H1 (cell line): ENCODE data around the gene RRM1. TPM values are rescaled to one million over a fixed set of nuclear protein-coding genes. Genes with fewer than 3 reads are reported as not detected.

Experiments used
- TCF12 ChIP-seq: IDR thresholded peaks from 2 replicates; pipeline ENCODE4 v1.6.1; 2011; ENCODE audit warnings: low read depth, mild to moderate bottlenecking, low read length
- polyA plus RNA-seq, 7 experiments: library from polyadenylated mRNA; depleted of rRNA in 3 of 7; stranded (reverse) in 5 of 7; unstranded in 2 of 7; fragments of >200 nt in 5 of 7; fragments of 200-250 nt in 2 of 7; gene quantifications; 1 replicate in 5 of 7; 2 replicates in 1 of 7; 4 replicates in 1 of 7; pipeline versions ENCODE4 v1.2.1 to v1.2.3, GENCODE V29; 2011 to 2013; ENCODE audit warnings: missing spikeins in 2 of 7, mixed read lengths in 2 of 7
- total RNA-seq: library from RNA; stranded (reverse); fragmentation: NEBNext Ultra II Directional; extraction: Animal tissue kit (Norgen Biotek cat#: 25700); gene quantifications from 2 replicates; pipeline ENCODE4 v1.2.1, GENCODE V29; 2021
- TF ChIP-seq, protein P1 (sequence below): fragments of 300-600 bp; sonication (generic); IDR thresholded peaks from 2 replicates; pipeline ENCODE4 v1.7.1; 2012; ENCODE audit warnings: low read length, moderate library complexity, mild to moderate bottlenecking, inconsistent platforms; ENCODE audit not compliant: insufficient replicate concordance

RRM1 gene
- total and polyA plus RNA-seq, 2 of the 8 experiments (the other 6 are each of a cell fraction or from before 2014, with no cell fraction given): 63.6 to 126 TPM

DNA sequence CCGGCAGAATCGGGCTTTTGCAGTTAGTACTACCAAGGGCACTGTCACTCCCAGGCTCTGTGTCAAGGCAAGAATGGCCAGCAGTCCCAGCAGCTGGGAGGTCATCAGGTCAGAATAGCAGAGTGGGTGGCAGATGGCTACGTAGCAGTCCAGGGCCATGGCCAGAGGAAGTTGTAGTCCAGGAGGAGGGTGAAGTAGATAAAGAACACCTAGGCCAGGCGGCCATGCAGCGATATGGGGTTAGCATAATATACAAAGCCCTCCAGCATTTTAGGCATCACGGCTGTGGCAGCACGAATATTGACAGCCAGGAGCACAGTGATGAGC lies 52.1 kb downstream of the RRM1 start (continued):
- TF ChIP-seq, protein P1, sequence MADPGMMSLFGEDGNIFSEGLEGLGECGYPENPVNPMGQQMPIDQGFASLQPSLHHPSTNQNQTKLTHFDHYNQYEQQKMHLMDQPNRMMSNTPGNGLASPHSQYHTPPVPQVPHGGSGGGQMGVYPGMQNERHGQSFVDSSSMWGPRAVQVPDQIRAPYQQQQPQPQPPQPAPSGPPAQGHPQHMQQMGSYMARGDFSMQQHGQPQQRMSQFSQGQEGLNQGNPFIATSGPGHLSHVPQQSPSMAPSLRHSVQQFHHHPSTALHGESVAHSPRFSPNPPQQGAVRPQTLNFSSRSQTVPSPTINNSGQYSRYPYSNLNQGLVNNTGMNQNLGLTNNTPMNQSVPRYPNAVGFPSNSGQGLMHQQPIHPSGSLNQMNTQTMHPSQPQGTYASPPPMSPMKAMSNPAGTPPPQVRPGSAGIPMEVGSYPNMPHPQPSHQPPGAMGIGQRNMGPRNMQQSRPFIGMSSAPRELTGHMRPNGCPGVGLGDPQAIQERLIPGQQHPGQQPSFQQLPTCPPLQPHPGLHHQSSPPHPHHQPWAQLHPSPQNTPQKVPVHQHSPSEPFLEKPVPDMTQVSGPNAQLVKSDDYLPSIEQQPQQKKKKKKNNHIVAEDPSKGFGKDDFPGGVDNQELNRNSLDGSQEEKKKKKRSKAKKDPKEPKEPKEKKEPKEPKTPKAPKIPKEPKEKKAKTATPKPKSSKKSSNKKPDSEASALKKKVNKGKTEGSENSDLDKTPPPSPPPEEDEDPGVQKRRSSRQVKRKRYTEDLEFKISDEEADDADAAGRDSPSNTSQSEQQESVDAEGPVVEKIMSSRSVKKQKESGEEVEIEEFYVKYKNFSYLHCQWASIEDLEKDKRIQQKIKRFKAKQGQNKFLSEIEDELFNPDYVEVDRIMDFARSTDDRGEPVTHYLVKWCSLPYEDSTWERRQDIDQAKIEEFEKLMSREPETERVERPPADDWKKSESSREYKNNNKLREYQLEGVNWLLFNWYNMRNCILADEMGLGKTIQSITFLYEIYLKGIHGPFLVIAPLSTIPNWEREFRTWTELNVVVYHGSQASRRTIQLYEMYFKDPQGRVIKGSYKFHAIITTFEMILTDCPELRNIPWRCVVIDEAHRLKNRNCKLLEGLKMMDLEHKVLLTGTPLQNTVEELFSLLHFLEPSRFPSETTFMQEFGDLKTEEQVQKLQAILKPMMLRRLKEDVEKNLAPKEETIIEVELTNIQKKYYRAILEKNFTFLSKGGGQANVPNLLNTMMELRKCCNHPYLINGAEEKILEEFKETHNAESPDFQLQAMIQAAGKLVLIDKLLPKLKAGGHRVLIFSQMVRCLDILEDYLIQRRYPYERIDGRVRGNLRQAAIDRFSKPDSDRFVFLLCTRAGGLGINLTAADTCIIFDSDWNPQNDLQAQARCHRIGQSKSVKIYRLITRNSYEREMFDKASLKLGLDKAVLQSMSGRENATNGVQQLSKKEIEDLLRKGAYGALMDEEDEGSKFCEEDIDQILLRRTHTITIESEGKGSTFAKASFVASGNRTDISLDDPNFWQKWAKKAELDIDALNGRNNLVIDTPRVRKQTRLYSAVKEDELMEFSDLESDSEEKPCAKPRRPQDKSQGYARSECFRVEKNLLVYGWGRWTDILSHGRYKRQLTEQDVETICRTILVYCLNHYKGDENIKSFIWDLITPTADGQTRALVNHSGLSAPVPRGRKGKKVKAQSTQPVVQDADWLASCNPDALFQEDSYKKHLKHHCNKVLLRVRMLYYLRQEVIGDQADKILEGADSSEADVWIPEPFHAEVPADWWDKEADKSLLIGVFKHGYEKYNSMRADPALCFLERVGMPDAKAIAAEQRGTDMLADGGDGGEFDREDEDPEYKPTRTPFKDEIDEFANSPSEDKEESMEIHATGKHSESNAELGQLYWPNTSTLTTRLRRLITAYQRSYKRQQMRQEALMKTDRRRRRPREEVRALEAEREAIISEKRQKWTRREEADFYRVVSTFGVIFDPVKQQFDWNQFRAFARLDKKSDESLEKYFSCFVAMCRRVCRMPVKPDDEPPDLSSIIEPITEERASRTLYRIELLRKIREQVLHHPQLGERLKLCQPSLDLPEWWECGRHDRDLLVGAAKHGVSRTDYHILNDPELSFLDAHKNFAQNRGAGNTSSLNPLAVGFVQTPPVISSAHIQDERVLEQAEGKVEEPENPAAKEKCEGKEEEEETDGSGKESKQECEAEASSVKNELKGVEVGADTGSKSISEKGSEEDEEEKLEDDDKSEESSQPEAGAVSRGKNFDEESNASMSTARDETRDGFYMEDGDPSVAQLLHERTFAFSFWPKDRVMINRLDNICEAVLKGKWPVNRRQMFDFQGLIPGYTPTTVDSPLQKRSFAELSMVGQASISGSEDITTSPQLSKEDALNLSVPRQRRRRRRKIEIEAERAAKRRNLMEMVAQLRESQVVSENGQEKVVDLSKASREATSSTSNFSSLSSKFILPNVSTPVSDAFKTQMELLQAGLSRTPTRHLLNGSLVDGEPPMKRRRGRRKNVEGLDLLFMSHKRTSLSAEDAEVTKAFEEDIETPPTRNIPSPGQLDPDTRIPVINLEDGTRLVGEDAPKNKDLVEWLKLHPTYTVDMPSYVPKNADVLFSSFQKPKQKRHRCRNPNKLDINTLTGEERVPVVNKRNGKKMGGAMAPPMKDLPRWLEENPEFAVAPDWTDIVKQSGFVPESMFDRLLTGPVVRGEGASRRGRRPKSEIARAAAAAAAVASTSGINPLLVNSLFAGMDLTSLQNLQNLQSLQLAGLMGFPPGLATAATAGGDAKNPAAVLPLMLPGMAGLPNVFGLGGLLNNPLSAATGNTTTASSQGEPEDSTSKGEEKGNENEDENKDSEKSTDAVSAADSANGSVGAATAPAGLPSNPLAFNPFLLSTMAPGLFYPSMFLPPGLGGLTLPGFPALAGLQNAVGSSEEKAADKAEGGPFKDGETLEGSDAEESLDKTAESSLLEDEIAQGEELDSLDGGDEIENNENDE: no peak
- TF ChIP-seq TCF12: no peak
